CD4-positive, alpha-beta T cell treated with Interleukin-10 for 1 hour (primary cell): ENCODE results near the gene C12orf75.
"Not testable (repeated sequence)": the region's sequence is repeated elsewhere in the genome, so short reads cannot be mapped to it uniquely, and the experiment has no call there.

Experiments used
- DNase-seq: peaks from one replicate; pipeline ENCODE4 v3.0.0-alpha.2; 2020

C12orf75 gene

DNA sequence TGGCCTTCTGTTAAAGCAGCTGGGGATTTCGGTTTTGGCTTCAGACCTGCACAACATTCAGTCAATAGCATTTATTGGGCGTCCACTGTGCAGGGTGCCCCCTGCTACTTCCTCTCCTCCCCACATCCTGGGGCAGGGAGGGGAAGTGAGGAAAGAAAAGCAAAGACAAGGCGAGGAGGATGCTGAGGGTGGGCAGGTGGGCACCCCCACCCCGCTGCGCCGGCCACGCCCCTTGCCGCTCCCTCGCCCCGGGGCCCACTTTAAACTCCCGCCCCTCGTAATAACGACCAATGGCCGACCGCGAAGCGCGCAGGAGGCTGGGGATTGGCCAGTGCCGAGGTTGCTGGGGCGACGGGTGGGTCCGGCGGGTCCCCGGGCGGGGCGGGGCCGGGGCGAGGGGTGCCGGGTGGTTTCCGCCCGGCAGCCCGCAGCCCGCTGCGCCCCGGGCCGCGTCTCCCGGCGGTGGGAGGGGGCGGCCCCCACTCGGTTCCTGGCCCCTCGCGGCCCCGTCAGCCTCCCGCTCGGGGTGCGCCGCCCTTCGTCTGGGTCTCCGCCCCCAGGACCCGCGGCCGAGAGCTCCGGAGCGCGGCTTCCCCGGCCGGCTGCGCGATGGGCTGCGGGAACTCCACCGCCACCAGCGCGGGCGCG lies at the start of gene C12orf75:
TSS of gene C12orf75 (plus strand) at position 409 of the 648 bp plus-strand sequence. CDS start at position 610, 201 bp downstream.
- DNase-seq, result peak; percentile 92

DNA sequence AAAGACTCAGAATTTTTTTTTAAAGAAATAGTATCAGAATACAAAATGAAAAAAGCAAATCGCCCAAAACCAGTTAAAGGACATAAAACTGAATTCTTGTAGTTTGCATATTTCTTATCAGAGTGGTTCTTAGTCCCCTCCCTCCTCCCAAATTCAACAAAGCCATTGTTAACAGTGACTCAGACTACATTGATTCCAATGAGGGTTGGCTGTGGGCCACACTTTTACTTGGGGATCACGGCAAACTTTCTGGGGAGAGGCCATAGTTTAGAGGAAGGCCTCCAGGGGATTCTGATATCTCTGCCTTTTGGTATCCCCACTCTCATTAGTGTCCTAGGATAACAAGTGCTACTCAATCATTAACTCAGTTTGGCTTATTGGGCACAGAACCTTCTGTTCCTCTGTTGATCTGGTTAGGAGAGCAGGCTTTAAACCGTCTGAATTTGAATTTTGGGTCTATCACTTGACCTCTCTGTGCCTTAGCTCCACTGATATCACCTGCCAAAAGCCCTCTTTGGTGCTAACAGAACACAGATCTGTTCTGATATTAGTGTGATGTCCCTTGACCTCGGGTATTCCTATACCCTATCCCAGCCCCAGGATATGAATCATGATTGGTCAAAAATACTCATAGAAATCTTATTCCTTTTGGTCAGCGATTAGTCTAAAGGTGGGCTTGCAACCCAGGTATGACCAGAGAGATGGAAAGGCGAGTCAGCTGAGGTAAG lies 49.4 kb upstream of the C12orf75 start:
- no peak for DNase-seq

DNA sequence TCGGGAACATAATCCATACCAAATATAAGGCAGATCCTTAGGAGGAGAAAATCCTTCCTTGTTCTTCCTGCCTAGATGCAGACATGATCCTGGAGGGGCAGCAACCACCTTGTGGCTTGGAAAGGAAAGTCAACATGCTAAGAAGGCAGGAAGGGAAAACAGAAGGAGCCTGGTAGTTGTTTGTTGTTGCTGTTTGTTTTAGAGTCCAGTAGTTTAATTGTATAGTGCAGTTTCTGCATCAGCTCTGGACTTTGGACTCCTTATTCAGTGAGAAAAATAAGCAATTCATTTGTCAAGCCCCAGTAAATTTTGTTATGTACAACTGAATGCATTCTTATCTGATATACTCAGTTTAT lies 48.8 kb upstream of the C12orf75 start:
- DNase-seq, result no peak

DNA sequence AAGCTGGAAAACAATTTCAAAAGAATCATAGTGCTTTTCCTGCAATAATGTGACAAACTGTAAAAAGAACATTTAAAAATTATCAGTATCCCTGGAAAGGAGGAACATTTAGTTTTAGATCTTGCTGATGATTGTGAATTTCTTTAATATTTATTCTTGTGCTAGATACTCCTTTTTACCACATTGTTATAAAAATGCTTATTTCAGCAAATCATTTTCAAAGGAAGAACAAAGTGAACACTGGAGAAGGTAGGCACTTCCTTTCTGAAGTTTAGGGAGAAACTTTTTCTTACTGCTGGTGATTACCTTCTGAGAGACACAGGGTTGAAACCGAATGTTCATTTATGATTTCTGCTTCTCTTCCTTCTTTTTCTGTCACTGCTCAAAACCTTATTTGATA lies 45.1 kb upstream of the C12orf75 start:
- no peak for DNase-seq

DNA sequence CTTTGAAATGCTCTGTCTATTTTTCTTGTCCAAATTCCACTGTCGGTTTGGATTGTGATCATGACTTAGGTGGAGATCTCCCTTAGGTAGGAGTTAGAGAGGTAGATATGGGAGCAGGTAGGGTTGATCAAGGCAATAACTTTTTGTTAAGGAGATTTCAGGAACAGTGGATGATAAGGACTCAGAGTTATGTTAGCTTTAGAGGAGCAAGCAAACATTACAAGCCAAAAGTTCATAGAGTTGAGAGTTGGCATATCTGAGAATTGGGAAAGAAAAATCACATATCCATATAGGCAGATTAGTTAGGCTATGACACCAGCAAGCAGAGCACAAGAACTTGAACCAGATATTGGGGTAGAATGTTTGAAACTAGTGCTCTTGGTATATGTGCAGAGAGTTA lies 43.1 kb upstream of the C12orf75 start:
- DNase-seq, result no peak

DNA sequence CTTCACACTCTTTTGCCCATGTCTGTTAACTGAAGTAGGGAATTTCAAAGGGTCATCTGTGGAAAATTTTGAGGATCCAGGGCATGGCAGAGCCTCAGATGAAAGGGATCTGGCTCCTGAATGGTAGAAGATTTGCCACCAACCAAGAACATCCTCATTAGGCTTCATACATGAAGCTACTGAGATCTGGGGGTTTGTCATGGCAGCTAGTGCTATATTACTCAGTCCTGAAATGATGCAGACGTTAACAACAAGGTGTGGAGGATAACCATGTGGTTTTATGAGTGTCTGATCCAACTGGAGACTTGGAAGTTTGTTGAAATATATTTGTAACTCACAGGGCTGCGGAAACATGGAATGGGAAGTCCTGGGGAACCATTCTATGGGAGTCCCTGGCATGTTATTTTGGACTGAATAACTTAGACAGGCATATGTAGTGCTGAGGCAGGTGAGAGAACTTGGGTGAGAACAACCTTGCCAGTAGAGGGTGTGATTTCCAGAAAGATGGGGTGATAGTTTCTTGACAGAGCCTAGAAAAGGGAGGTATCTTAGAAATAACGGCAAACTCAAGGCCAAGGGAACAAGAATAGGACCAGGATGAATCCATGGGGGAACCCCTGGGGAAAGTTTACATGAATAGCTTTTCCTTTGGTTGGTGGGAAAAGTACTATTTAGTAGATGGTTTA lies 42.0 kb upstream of the C12orf75 start:
- no peak for DNase-seq

DNA sequence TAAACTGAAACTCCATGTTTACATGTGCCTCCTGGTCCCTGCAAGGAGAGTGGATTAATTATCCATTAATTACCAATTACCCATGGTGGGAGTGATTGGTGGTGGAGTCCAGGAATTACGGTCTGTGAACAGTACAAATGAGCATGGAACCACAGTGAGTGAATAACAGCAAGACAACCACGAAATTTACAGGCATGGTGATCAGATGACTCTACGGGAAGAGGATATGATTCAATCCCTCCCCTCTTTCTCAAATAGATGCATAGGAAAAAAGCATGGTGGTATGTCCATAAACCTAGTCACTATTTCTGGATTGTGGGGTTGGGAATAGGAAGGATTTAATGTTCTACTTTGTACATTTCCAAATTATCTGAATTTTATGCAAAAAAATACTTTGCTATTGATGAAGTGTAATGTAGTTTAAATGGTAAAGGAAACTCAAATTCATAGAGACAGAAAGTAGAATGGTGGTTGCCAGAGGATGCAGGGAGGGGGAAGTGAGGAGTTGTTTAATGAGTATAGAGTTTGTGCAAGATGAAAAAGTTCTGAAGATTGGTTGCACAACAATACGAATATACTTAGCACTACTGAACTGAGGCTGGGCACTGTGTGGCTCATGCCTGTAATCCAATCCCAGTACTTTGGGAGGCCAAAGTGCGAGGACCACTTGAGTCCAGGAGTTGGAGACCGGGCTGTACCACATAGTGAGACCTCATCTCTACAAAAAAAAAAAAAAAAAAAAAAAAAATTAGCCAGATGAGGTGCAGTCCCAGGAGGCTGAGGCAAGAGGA lies 41.2 kb upstream of the C12orf75 start:
- DNase-seq, result no peak

DNA sequence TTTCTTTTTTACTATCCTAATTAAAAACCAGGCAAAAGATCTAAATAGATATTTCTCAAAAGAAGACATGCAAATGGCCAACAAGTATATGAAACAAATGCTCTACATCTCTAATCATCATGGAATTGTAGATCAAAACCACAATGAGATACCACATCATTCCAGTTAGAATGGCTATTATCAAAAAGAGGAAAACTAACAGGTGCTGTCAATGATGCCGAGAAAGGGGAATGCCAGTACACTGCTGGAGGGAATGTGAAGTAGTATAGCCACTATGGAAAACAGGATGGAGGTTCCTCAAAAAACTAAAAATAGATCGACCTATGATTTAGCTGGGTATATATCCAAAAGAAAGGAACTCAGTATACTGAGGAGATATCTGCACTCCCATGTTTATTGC lies 39.0 kb upstream of the C12orf75 start:
- no peak for DNase-seq

DNA sequence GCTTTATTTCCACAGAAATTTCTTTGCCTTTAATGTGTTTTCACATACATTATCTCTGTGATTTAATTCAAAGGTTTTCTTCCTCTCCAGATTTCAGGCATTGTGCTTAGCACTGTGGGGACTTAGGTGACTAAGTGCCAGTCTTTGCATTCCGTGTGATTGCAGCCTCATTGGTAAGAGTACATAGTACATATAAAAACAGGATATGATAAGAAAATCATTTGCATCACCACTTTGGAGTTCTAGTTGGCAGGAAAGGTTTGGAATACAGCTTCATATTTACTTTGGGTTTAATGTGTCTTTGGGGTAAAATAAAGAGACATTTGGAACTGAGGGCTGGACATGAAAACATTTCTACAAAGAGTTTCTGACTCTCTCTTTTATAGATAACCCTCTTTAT lies 37.8 kb upstream of the C12orf75 start:
- no peak for DNase-seq

DNA sequence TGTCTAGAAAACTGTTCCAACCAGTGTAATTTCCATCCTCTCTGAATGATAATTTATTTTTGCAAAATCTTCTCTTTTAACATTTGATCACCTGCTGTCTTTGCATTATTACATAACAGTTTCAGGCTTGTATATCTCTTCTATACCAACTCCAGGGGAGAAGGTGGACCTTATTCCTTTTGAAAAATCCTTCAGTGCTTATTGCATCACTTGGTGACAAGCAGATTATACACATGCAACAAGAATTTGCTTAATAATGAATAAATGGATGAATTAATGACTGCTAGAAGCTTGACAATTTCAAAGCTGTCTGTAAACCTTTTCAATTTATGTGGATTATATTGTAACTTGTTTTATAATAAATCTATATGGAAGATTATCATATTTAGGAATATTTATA lies 37.3 kb upstream of the C12orf75 start:
- no peak for DNase-seq

DNA sequence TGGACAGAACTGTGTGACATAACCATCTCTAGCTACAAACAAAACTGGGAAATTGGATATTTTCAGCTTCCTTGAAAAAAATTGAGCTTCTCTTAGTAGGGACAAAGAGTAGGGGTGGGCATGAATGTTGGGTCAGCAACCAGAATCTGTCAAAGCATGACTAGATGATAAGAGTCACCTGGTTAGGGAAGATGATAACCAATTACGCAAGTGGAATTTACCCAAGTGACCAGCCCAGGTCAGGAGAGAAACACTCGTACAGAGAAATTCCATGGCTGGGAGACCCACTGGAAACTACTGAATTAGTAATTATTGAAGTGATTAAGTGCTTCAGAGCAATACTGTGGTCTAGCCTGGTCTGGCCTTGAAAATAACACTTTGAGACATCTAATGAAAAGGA lies 36.3 kb upstream of the C12orf75 start:
- no peak for DNase-seq

DNA sequence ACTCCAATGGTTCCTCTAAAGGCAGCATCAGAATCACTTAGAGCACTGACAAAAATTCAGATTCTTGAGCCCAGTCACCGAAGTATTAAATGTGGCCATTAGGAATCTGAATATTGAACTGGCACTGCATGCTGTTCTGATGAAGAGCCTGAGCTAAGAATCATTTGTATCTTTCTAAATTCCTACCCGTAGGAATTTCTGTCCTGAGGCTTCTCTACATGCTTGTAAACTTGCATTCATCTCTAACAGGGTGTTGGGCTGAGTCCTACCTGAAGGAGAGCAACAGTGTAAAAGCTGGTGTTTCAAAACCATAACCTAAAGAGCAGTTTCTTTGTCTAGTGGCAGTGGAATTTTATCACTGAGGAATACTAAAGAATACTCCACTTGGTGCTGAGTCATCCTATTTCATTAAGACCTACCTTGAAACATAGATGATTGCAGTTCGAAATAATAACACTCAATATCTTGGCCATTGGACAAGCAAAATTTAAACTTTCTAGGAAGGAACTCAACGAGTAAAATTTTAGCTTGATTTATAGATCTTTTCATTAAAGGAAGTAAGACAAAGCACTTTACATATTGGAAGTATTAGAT lies 35.5 kb upstream of the C12orf75 start:
- DNase-seq, result no peak

DNA sequence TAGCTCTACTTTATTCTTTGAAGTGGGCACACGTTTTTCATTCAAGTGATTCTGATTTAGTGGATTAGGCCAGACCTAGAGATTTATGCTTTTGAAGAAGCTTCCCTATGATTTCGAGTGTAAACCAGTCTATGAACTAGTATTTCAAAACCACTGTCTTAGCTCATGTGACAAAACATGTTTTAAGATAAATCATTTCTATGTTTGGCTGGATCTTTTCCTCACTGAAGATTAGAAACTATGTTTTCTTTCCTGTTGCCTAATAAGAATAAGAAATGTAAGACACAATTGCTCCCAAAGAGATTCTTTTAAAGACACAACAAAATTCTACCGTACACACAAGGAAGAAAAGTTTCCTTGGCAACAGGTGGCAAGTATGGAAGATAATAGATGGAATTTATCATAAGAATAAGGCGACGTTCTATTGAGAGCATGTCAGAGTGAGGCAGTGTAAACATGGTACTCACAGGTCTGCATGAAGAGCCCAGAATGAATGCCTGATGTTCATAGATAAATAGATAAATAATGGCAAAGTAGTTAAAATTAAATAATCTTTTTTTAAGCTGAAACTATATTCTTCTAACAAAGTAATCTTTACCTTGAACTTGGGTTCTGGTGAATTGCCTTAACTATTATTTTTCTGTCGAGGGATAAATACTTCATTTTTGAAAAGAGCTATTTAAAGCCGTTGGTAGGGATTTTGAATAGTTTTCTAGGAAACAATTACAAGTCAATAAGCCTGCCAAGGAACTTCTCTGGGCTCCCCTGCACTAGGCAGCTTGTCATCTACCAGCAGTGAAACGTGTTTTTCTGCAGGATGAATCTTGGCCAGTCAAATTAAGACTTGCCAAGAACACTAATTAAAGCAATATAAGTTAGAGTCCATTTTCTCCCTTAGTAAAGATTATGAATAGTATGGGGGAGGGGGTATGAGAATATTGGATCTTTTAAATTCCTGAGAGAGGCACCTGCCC lies 34.1 kb upstream of the C12orf75 start:
- no peak for DNase-seq

DNA sequence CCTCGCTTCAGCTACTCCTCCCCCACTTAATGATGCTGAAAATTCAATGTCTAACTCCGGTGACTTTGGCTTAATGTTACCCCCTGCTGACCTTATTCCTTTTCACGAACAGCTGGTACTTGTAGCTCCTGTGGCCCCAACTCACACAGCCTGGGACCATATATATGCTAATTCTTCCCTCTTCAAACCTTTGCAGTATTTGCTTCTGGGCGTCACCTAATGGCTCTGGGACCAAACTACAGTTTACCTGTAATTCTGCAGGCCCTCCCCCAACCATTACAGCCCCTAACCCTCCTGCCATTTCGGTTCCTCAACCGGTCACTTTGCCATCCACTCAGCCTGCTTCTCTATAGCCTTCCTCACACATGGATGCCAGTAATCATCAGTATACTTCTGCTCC lies 29.6 kb upstream of the C12orf75 start:
- DNase-seq, result no peak

DNA sequence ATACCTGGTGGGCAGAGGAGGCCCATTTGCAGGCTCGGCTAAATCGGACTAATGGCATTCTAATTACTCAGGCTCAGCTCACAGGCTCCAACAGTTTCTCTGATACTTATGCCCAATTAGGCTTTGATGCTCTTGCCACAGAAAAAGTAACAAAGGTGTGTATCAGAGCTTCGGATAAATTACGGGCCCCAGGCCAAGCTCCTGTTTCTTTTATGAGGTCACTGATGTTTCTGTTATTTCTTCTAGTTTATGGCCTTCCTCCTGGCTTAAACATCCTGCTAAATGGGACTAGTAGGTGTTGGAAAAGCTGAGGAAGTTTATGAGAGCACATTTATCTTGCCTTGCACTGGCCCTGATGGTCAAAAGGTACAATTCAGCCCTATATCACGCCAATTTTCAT lies 28.8 kb upstream of the C12orf75 start:
- no peak for DNase-seq

DNA sequence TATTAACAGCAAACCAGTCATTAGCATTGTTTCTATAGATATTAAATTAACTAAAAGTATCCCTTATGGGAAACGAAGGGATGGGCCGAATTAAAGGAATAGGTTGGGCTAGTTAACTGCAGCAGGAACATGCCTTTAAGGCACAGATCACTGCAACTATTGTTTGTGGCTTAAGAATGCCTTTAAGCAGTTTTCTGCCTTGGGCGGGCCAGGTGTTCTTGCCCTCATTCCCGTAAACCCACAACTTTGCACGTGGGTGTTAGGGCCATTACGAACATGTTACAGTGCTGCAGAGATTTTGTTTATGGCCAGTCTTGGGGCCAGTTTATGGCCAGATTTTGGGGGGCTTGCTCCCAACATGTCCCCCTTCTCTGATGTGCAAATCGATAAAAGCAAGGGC lies 27.5 kb upstream of the C12orf75 start:
- not testable (repeated sequence) for DNase-seq

DNA sequence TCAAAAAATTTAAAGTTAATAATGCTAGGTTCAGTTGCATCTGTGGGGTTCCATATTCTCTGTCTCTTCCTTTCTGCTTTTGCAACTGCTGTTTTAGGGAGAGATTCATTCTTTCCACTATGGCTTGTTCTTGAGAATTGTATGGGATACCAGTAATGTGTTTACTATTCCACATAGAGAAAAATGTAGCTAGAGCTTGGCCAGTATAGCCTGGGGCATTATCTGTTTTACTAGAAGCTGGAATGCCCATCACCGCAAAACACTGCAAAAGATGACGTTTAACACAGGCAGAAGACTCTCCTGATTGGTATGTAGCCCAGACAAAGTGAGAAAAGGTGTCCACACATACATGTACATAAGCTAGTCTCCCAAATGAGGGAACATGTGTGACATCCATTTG lies 25.9 kb upstream of the C12orf75 start:
- not testable (repeated sequence) for DNase-seq

DNA sequence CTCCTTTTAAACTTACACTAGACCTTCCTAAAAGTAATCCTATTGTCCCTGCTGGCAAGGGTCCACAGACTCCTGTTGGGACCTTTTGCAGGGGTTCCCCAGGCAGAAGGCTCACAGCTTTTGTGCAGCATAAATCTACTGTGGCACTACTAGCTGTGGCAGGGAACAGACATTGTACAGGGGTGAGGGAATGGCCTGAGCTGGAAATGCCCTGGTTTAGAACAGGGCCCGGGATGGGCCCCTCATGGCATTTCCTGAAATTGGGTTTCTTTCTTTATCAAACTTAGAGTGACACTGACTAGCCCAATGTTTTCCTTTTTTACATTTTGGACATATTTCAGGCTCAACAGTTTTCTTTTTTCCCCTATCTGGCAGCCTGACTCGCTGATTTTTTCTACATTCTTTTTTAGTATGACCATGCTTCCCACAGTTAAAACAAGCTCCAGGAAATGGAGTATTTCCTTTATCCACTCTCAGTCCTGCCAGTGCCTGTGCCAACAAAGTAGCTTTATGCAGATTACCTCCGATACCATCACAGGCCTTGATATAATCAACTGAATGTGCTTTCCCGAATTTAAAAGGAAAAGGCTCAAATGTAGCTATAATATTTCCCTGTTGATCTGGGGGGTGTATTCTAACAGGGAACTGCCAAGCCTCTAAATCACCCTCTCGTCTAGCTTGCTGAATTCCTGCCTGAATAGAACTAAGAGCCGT lies 22.7 kb upstream of the C12orf75 start:
- not testable (repeated sequence) for DNase-seq

DNA sequence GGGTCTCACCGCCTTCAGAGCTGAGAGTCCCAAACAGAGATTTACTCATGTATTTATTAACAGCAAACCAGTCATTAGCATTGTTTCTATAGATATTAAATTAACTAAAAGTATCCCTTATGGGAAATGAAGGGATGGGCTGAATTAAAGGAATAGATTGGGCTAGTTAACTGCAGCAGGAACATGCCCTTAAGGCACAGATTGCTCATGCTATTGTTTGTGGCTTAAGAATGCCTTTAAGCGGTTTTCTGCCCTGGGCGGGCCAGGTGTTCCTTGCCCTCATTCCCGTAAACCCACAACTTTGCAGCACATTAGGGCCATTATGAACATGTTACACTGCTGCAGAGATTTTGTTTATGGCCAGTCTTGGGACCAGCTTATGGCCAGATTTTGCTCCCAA lies 21.7 kb upstream of the C12orf75 start:
- DNase-seq, result not testable (repeated sequence)

DNA sequence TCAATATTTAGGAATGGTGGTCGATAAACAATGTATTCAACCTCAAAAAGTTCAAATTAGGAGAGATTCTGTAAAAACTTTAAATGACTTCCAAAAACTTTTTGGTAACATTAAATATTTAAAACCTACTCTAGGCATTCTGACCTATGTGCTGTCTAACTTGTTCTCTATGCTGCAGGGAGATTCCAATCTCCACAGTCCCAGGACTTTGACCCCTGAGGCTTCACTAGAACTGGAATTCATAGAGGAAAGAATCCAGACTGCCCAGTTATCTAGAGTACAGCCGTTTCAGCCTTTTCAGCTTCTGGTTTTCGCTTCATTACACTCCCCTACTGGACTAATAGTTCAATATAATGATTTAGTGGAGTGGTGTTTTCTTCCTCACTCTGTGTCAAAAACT lies 21.1 kb upstream of the C12orf75 start:
- DNase-seq, result not testable (repeated sequence)

DNA sequence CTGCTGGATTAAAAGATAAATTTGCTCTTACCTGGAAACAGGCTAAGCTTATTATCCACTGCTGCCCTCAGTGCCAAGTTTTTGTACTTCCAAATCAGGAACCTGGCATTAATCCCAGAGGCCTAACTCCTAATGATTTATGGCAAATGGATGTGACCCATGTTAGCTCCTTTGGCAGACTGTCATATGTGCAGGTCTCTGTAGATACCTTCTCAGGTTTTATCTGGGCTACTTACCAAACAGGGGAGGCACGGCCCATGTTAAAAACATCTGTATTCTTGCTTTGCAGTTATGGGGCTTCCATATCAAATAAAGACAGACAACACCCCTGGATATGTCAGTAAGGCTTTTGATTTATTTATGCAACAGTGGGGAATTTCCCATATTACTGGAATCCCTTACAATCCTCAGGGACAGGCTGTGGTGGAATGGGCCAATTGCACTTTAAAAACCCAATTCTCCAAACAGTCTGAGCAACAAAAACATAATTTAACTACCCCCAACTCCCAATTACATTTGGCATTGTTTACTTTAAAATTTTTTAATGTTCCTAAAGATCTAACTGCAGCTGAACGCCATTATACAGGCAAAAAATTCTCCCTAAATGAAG lies 19.9 kb upstream of the C12orf75 start:
- DNase-seq, result not testable (repeated sequence)
